NCI-H1048 (cell line): ENCODE data around the gene ERVK3-1.
"Not testable (repeated sequence)": the region's sequence is repeated elsewhere in the genome, so short reads cannot be mapped to it uniquely, and the experiment has no call there.

Experiments used
- DNase-seq: peaks from one replicate; lab custom pipeline; 2025; lab: John Stamatoyannopoulos, UW

The ERVK3-1 gene

DNA sequence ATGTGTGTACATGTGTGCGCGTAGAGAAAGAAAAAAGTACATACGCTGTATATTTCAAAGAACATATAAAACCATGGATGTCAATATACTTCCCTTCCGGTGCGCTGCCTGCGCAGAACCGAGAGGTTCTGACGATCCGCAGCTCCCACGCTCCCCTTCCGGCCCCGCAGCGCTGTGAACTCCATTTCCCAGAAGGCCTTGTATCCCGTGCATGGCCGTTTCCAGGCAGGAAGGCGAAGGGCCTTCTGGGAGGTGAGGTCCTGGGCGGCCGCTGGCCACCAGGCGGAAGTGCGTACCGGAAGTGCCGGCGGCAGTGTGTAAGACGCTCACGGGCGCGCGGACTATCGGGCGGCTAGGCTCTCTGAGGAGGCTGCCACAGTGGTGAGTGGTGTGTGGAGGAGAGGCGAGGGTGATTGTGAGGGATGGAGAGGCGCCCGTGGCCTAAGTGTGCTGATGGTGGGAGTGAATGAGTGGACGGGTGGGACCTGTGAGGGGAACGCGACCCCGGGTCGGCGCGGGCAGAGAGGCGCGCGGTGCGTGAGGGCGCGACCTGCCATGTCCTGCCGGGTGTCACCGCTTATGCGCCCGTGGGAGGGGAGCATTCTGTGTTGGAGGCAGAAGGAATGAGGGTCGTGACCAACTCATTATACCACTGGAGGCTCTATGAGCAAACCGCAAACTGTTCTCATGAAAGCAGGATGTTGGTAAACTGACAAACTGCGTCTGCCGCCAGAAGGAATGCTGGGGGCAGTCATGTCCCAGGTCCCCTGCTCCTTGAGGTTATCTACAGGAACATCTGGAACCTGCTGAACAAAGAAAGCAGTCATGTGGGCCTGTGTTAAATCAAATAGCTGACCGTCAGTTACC is at the start of gene ERVK3-1:
ERVK3-1 (plus strand) TSS at position 313 of the 867 bp plus-strand sequence. CDS start 6,792 bp downstream, outside the sequence.
- peak; percentile 95 for DNase-seq

- DNase-seq = not testable (repeated sequence)
Observed at GRCh38 chr19:58258259-58258658, 46.9 kb upstream of the ERVK3-1 start.

GRCh38 chr19:58261600-58261967 is 43.6 kb upstream of the ERVK3-1 start:
- DNase-seq = no peak

DNA sequence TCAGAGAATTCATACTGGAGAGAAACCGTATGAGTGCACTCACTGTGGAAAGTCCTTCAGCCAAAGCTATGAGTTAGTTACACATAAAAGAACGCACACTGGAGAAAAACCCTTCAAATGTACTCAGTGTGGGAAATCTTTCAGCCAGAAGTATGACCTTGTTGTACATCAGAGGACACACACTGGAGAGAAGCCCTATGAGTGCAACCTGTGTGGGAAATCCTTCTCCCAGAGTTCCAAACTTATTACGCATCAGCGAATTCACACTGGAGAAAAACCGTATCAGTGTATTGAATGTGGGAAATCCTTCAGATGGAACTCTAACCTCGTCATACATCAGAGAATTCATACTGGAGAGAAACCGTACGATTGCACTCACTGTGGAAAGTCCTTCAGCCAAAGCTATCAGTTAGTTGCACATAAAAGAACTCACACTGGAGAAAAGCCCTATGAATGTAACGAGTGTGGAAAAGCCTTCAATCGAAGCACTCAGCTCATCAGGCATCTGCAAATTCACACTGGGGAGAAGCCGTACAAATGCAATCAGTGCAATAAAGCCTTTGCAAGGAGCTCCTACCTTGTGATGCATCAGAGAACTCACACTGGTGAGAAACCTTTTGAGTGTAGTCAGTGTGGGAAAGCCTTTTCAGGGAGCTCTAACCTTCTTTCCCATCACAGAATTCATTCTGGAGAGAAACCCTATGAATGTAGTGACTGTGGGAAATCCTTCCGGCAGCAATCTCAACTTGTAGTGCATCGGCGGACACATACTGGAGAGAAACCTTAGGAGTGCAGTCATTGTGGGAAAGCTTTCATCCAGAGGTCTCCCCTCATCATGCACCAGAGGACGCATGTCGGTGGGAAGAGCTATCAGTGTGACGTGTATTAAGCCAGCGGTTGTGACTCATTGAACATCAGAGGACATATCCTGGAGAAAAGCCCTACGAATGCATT is 42.9 kb upstream of the ERVK3-1 start:
- no peak for DNase-seq

- DNase-seq = no peak
Observed at GRCh38 chr19:58262922-58263296, 42.3 kb upstream of the ERVK3-1 start.

- DNase-seq = no peak
Observed at GRCh38 chr19:58265100-58265499, 40.1 kb upstream of the ERVK3-1 start.

DNA sequence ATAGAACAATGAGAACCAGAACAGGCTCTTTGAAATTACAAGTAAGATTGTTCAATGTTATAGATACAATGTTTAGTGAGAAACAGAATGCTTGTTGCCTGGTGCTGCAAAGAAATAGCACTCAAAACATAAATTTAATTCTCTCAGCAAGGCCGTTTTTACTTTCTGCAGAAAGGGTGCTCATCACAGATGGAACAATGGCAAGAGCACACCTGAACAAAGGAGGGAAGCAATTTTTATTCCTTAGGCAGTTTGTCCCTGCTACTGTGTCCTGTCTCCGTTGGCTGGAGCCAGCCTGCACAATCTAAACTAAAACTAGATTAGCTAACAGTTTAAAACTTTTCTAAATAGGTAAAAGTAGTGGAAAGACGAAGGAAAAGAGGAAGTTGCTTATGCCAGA is 36.8 kb upstream of the ERVK3-1 start:
- DNase-seq = no peak

- no peak for DNase-seq
Observed at GRCh38 chr19:58274771-58275201, 30.4 kb upstream of the ERVK3-1 start.

GRCh38 chr19:58275564-58275963 is 29.6 kb upstream of the ERVK3-1 start:
- DNase-seq = no peak

GRCh38 chr19:58277197-58277596 is 28.0 kb upstream of the ERVK3-1 start:
- no peak for DNase-seq

- DNase-seq = no peak
Observed at GRCh38 chr19:58277748-58278540, 27.2 kb upstream of the ERVK3-1 start.

- DNase-seq = peak; percentile 97
Observed at GRCh38 chr19:58278541-58279041, 26.6 kb upstream of the ERVK3-1 start, which contains the start of gene ZNF8. TSS of gene ZNF8 (plus strand) at chr19:58278955. CDS start at chr19:58279082, 127 bp downstream.

GRCh38 chr19:58279042-58279924 is 25.9 kb upstream of the ERVK3-1 start:
- no peak for DNase-seq

DNA sequence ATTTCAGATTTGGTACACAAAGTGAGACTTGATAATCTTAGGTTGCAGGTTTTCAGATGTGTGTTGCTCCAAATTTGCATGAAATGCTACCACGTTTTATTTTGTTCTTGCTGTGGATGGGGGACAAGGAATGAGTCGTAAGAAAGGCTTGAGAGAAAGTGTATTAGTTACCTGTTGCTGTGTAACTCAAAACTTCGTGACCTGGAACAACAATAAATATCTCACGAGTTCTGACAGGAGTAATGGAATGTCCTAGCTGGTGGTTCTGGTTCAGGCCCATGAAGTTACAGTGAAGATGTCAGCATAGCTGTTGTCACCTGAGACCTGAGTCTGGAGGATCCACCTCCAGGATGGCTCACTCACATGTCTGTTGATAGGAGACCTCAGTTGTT is 25.3 kb upstream of the ERVK3-1 start:
- DNase-seq = no peak

GRCh38 chr19:58284199-58284598 is 21.0 kb upstream of the ERVK3-1 start:
- DNase-seq = no peak

DNA sequence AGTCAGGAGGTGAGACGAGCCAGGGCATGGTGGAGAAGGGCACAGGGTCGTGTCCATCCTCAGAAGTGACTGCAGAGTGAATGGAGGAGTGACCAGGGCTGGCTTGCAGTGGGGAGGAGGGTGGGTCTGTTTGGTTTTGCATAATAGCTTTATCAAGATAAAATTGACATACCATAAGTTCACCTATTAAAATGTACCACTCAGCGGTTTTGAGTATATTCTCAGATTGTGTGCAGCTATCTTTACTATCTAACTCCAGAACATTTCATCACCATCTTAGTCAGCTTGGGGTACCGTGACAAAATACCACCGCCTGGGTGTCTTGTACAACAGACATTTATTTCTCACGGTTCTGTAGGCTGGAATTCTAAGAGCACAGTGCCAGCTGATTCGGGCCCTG is 13.2 kb upstream of the ERVK3-1 start:
- DNase-seq = no peak

GRCh38 chr19:58294743-58295374 is 10.3 kb upstream of the ERVK3-1 start:
- DNase-seq = no peak

DNA sequence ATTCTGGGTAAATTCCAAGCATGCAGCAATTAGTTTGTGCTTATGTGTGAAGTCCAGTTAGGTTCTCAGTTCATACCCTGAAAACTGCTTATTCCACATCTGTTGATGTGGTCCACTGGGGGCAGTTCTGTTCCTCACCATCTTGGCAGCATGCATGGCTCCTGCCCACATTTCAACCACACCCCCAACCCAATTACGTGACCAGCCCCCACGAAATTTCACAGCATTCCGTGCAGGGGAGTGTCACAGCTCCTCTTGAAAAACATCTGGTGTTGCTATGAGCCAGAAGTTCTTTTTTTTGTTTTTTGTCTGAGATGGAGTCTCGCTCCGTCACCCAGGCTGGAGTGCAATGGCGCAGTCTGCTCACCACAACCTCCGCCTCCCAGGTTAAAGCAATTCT is 9.1 kb upstream of the ERVK3-1 start:
- DNase-seq = no peak

GRCh38 chr19:58300620-58301019 is 4.6 kb upstream of the ERVK3-1 start:
- no peak for DNase-seq

GRCh38 chr19:58304255-58304654 is 922 bp upstream of the ERVK3-1 start:
- DNase-seq = no peak
